Left renal pelvis (tissue), 4 donors: ENCODE data around the gene STOML2. TPM values are rescaled to one million over a fixed set of nuclear protein-coding genes. Genes with fewer than 3 reads are reported as not detected.

Experiments
- polyA plus RNA-seq, 4 donors: library from polyadenylated mRNA; unstranded; fragments of 120-200 nt; gene quantifications; one replicate each; pipeline ENCODE4 v1.2.1, GENCODE V29; 2013; ENCODE audit not compliant: insufficient read length in 4 of 4

Gene STOML2
- polyA plus RNA-seq, 4 donors = 87.5 to 131 (median 123) TPM

Other genes starting within 250 kb of the STOML2 start
- gene PHF24, start 144.8 kb downstream of the STOML2 start, polyA plus RNA-seq = under 1 TPM; 0.15 to 1.00 (median 0.25) TPM
- 10 to 100 TPM in 3 of 4 donors, 1 to 10 TPM in 1; 10.0 to 14.3 (median 11.1) TPM for gene DNAJB5, start 113.4 kb downstream of the STOML2 start, polyA plus RNA-seq
- gene VCP, start 30.5 kb downstream of the STOML2 start, polyA plus RNA-seq = 100 to 1,000 TPM; 187 to 256 (median 244) TPM
- 10 to 100 TPM; 38.1 to 52.3 (median 45.1) TPM for gene FANCG, start 23.2 kb downstream of the STOML2 start, polyA plus RNA-seq
- 10 to 100 TPM; 20.7 to 40.7 (median 32.9) TPM for gene PIGO, start 6.5 kb downstream of the STOML2 start, polyA plus RNA-seq
- 10 to 100 TPM; 11.4 to 15.0 (median 13.4) TPM for gene ATOSB, start 12.7 kb upstream of the STOML2 start, polyA plus RNA-seq
- 10 to 100 TPM; 11.0 to 27.5 (median 25.7) TPM for gene UNC13B, start 58.9 kb upstream of the STOML2 start, polyA plus RNA-seq